Measurements from ENCODE around the gene COPS6.

Gene COPS6

DNA sequence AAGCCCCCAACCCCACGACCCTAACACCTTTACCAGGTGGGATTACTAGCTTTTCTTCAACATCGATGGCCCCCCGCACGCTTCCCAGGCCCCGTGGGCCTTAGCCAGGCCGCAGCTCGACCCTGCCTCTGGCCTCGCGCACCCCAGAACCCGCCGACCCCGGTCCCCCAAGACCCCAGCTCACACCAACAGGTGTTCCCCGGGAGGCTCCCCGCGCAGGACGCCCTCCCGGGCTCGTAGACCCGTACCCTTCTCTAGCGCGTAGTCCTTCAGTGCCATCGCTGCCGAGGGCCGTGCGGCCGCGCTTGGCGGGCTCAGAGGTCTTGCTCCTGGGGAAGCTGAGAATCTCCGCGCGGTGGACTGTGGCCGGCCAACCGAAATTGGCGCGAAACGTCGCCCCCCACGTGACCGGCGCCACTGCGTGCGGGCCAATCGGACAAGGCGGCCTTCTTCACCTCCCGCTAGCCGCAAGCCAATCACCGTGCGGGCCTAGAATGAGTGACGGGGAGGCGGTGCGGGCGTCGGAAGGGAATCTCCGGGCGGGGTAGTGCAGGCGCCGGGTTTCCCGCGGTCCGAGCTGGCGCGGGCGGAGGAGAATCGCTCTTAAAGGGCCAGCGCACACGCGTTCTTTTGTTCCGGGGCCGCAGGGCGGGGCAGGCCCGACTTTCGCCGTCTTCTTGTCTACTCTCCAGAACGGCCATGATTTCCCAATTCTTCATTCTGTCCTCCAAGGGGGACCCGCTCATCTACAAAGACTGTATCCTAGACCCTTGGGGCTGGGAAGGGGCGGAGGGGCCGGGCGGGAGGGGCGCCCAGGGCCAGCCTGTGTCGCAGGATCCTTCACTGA, 12.5 kb downstream of the COPS6 start, which contains the start of the genes AP4M1 and MCM7:
Gene AP4M1 (plus strand): TSS at position 628 of the 847 bp plus-strand sequence. CDS start 72 bp downstream, at position 700.
Gene MCM7 (minus strand): TSS at position 382 of the 847 bp plus-strand sequence. CDS start 103 bp downstream, at position 279.
- TF ChIP-seq, protein P1, sequence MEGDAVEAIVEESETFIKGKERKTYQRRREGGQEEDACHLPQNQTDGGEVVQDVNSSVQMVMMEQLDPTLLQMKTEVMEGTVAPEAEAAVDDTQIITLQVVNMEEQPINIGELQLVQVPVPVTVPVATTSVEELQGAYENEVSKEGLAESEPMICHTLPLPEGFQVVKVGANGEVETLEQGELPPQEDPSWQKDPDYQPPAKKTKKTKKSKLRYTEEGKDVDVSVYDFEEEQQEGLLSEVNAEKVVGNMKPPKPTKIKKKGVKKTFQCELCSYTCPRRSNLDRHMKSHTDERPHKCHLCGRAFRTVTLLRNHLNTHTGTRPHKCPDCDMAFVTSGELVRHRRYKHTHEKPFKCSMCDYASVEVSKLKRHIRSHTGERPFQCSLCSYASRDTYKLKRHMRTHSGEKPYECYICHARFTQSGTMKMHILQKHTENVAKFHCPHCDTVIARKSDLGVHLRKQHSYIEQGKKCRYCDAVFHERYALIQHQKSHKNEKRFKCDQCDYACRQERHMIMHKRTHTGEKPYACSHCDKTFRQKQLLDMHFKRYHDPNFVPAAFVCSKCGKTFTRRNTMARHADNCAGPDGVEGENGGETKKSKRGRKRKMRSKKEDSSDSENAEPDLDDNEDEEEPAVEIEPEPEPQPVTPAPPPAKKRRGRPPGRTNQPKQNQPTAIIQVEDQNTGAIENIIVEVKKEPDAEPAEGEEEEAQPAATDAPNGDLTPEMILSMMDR (IDR thresholded peaks at IDR 0.05; ENCODE audit: insufficient read depth, missing control alignments): no peak
- FAIRE-seq: no peak
- DNase-seq (ENCODE audit: insufficient read length, low spot score): peak; percentile 86

DNA sequence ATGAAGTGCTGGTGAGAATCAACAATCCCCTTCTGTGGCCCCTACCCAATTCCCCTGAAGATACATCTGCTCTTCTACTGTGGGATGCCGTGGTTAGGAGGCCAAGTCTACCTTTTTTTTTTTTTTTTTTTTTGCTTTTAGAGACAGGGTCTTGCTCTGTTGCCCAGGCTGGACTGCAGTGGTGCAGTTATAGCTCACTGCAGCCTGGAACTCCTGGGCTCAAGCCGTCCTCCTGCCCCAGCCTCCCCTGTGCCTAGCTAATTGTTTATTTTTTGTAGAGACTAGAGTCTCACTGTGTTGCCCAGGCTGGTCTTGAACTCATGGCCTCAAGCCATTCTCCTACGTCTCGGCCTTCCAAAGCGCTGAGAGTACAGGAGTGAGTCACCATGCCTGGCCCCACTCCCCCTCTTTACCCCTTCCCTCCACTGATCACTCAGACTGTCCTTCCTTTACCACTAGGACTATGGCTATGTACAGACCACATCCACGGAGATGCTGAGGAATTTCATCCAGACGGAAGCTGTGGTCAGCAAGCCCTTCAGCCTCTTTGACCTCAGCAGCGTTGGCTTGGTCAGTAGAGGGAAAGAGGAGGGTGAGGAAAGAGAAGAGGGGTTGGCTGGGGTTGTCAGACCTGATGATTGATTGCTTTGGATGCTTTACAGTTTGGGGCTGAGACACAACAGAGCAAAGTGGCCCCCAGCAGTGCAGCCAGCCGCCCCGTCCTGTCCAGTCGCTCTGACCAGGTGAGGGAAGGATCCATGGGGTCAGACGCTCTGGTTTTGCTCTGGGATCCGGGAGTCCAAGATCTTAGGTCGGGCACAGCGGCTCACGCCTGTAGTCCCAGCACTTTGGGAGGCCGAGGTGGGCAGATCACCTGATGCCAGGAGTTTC, 14.4 kb downstream of the COPS6 start:
- no peak for DNase-seq (ENCODE audit: insufficient read length, low spot score)

GRCh38 chr7:100105534-100105933, 16.8 kb downstream of the COPS6 start:
- FAIRE-seq (no peak), DNase-seq (ENCODE audit: insufficient read length, low spot score) (no peak)
- TF ChIP-seq, protein P1 (IDR thresholded peaks at IDR 0.05; ENCODE audit: insufficient read depth, missing control alignments): no peak

More for the DNA sequence above, 14.4 kb downstream of the COPS6 start:
- TF ChIP-seq, protein P1 (IDR thresholded peaks at IDR 0.05; ENCODE audit: insufficient read depth, missing control alignments): no peak
- no peak for FAIRE-seq

DNA sequence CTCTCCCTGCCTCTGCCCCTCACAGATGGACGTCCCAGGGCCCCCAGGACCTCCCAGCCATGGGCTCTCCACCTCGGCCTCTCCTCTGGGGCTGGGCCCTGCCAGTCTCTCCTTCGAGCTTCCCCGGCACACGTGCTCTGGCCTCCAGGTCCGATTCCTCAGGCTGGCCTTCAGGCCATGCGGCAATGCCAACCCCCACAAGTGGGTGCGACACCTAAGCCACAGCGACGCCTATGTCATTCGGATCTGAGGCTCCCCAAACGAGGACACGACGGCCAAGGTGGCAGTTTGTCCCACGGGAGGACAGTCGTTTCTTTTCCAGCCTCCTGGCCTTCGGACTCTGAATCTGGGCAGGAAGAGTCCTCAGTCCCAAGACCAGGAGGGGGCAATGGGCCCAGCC, 17.9 kb downstream of the COPS6 start:
- no peak for FAIRE-seq
- no peak for DNase-seq (ENCODE audit: insufficient read length, low spot score)
- TF ChIP-seq, protein P1 (IDR thresholded peaks at IDR 0.05; ENCODE audit: insufficient read depth, missing control alignments): no peak

DNA sequence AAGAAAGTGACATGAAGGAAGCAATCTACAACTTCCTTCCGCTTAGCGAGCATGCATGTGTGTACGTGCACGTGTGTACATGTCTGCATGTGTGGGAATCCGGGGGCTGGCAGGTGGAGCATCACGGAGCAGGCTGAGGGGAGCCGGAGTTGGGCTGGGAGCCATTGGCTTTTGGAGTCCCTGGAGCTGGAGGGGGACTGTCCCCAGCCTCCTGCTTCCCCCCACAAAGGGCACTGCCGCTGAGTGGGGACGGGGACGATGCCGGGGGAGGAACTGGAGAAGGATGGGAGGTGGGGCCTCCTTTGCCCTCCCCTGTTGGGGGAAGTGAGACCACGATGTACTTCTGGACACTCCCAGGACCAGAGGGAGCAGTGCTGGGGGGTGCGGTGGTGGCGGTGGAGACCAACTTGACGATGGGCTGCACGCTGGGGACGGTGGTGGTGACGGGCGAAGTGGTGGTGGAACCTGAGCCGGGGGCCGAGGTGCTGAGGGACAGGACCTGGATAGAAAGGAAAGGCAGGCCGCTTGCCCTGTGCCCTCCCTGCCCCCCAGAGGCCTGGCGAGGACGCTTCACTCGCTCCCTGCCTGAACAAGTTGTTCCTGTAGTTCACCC, 18.5 kb downstream of the COPS6 start:
- no peak for FAIRE-seq

GRCh38 chr7:100107890-100108289, 19.1 kb downstream of the COPS6 start:
- no peak for FAIRE-seq
- TF ChIP-seq, protein P1 (IDR thresholded peaks at IDR 0.05; ENCODE audit: insufficient read depth, missing control alignments): no peak

More for the DNA sequence above, 18.5 kb downstream of the COPS6 start:
- no peak for DNase-seq (ENCODE audit: insufficient read length, low spot score)
- TF ChIP-seq, protein P1 (IDR thresholded peaks at IDR 0.05; ENCODE audit: insufficient read depth, missing control alignments): no peak

More at GRCh38 chr7:100107890-100108289, 19.1 kb downstream of the COPS6 start:
- DNase-seq (ENCODE audit: insufficient read length, low spot score): no peak

Data from D721Med (cell line).